Measurements from ENCODE around the gene DAD1. TPM values are rescaled to one million over a fixed set of nuclear protein-coding genes. Genes with fewer than 3 reads are reported as not detected.
"Not testable (repeated sequence)": the region's sequence is repeated elsewhere in the genome, so short reads cannot be mapped to it uniquely, and the experiment has no call there.

DAD1 gene
- total RNA-seq, 1 donor from 2014 or later, result 155 TPM

GRCh38 chr14:22566845-22567244, 22.2 kb downstream of the DAD1 start:
- Mint-ChIP-seq H3K9me3 (no peaks in the 10 kb centered on the region), H3K36me3 (ENCODE audit: low read depth) (no peaks in the 10 kb centered on the region), H3K4me3 (no peak overlapping the region), H3K4me1 (peaks cover 9% of the 10 kb centered on the region), H3K27me3 (ENCODE audit: low read depth) (no peaks in the 10 kb centered on the region), H3K27ac (ENCODE audit: unreplicated experiment) (no peak overlapping the region)
- TF ChIP-seq CTCF (conservative IDR thresholded peaks at IDR 0.05), result no peak
- DNase-seq (ENCODE audit: low read depth, low spot score), result no peak

- not testable (repeated sequence) for DNase-seq (ENCODE audit: low read depth, low spot score); H3K27me3 Mint-ChIP-seq (ENCODE audit: low read depth); H3K27ac Mint-ChIP-seq (ENCODE audit: unreplicated experiment); H3K9me3 Mint-ChIP-seq; H3K4me3 Mint-ChIP-seq; H3K36me3 Mint-ChIP-seq (ENCODE audit: low read depth)
- H3K4me1 Mint-ChIP-seq, result peaks cover 15% of the 10 kb centered on the region
Measured at GRCh38 chr14:22566266-22566665, 22.8 kb downstream of the DAD1 start.

GRCh38 chr14:22565391-22565945, 23.6 kb downstream of the DAD1 start:
- H3K27ac Mint-ChIP-seq (ENCODE audit: unreplicated experiment), result no peak overlapping the region
- H3K36me3 Mint-ChIP-seq (ENCODE audit: low read depth), result no peaks in the 10 kb centered on the region
- no peaks in the 10 kb centered on the region for H3K9me3 Mint-ChIP-seq
- no peak overlapping the region for H3K4me3 Mint-ChIP-seq
- TF ChIP-seq CTCF (conservative IDR thresholded peaks at IDR 0.05), result no peak
- peaks cover 18% of the 10 kb centered on the region for H3K4me1 Mint-ChIP-seq
- no peaks in the 10 kb centered on the region for H3K27me3 Mint-ChIP-seq (ENCODE audit: low read depth)
- DNase-seq (ENCODE audit: low read depth, low spot score), result no peak

GRCh38 chr14:22564463-22564862, 24.6 kb downstream of the DAD1 start:
- Mint-ChIP-seq H3K27ac (ENCODE audit: unreplicated experiment) (no peak overlapping the region), H3K4me3 (no peak overlapping the region), H3K27me3 (ENCODE audit: low read depth) (no peaks in the 10 kb centered on the region), H3K9me3 (no peaks in the 10 kb centered on the region), H3K36me3 (ENCODE audit: low read depth) (no peaks in the 10 kb centered on the region), H3K4me1 (peaks cover 22% of the 10 kb centered on the region)
- TF ChIP-seq CTCF (conservative IDR thresholded peaks at IDR 0.05), result no peak
- no peak for DNase-seq (ENCODE audit: low read depth, low spot score)

GRCh38 chr14:22563987-22564386, 25.0 kb downstream of the DAD1 start:
- Mint-ChIP-seq H3K36me3 (ENCODE audit: low read depth) (no peaks in the 10 kb centered on the region), H3K4me1 (peaks cover 27% of the 10 kb centered on the region), H3K9me3 (no peaks in the 10 kb centered on the region), H3K4me3 (no peak overlapping the region), H3K27ac (ENCODE audit: unreplicated experiment) (no peak overlapping the region), H3K27me3 (ENCODE audit: low read depth) (no peaks in the 10 kb centered on the region)
- no peak for DNase-seq (ENCODE audit: low read depth, low spot score)
- TF ChIP-seq CTCF (conservative IDR thresholded peaks at IDR 0.05), result no peak

- no peak overlapping the region for H3K27ac Mint-ChIP-seq (ENCODE audit: unreplicated experiment)
- no peak for TF ChIP-seq CTCF (conservative IDR thresholded peaks at IDR 0.05)
- H3K27me3 Mint-ChIP-seq (ENCODE audit: low read depth), result no peaks in the 10 kb centered on the region
- peak overlapping the region; percentile 50 for H3K4me3 Mint-ChIP-seq
- no peaks in the 10 kb centered on the region for H3K9me3 Mint-ChIP-seq
- peaks cover 43% of the 10 kb centered on the region for H3K4me1 Mint-ChIP-seq
- H3K36me3 Mint-ChIP-seq (ENCODE audit: low read depth), result no peaks in the 10 kb centered on the region
- DNase-seq (ENCODE audit: low read depth, low spot score), result no peak
Measured at GRCh38 chr14:22561661-22562579, 27.1 kb downstream of the DAD1 start.
